Karpas-422 (cell line): Measurements from ENCODE around the gene PDCD11. TPM values are rescaled to one million over a fixed set of nuclear protein-coding genes. Genes with fewer than 3 reads are reported as not detected.

Experiments used
- DNase-seq: peaks from one replicate; pipeline ENCODE4 v3.0.0-alpha.2; 2015
- H2AFZ ChIP-seq: fragments of 200-600 bp; sonication (generic); 2 replicates; pipeline ENCODE4 v1.6.1; 2014; ENCODE audit warnings: antibody characterized with exemption, low read length, mixed read lengths
- H3K27ac ChIP-seq: fragments of 200-600 bp; sonication (generic); 2 replicates; pipeline ENCODE4 v1.5.1; 2014; ENCODE audit warnings: mild to moderate bottlenecking, low read length, moderate library complexity
- H3K27me3 ChIP-seq: fragments of 200-600 bp; sonication (generic); 2 replicates; pipeline ENCODE4 v1.6.1; 2014; ENCODE audit warnings: low read length, mixed read lengths
- H3K36me3 ChIP-seq: fragments of 200-600 bp; sonication (generic); 2 replicates; pipeline ENCODE4 v1.6.1; 2014; ENCODE audit warnings: low read length, mixed read lengths; ENCODE audit not compliant: insufficient read depth
- H3K4me1 ChIP-seq: fragments of 200-600 bp; sonication (generic); 2 replicates; pipeline ENCODE4 v1.6.1; 2014; ENCODE audit warnings: mild to moderate bottlenecking, low read length, mixed read lengths
- H3K4me2 ChIP-seq: fragments of 200-600 bp; sonication (generic); 2 replicates; pipeline ENCODE4 v1.6.1; 2014; ENCODE audit warnings: low read length, low read depth, mild to moderate bottlenecking; ENCODE audit not compliant: poor library complexity, severe bottlenecking
- H3K4me3 ChIP-seq: fragments of 200-600 bp; sonication (generic); 2 replicates; pipeline ENCODE4 v1.5.1; 2014; ENCODE audit warnings: mild to moderate bottlenecking, antibody characterized with exemption, low read length, mixed read lengths
- H3K79me2 ChIP-seq: fragments of 200-600 bp; sonication (generic); 2 replicates; pipeline ENCODE4 v1.6.1; 2014; ENCODE audit warnings: mild to moderate bottlenecking, low read length, mixed read lengths
- H3K9ac ChIP-seq: fragments of 200-600 bp; sonication (generic); 2 replicates; pipeline ENCODE4 v1.6.0; 2014; ENCODE audit warnings: low read length
- H3K9me2 ChIP-seq: fragments of 200-600 bp; sonication (generic), shearing (Covaris generic); replicated peaks from 2 replicates; pipeline ENCODE4 v1.6.0; 2014; ENCODE audit warnings: mild to moderate bottlenecking, low read length, moderate library complexity; ENCODE audit not compliant: insufficient read depth
- H3K9me3 ChIP-seq: fragments of 300-700, 200-600 bp; sonication (generic); 2 replicates; pipeline ENCODE4 v1.6.1; 2014; ENCODE audit warnings: low read length, mixed read lengths
- H4K20me1 ChIP-seq: fragments of 200-600 bp; sonication (generic); 2 replicates; pipeline ENCODE4 v1.6.1; 2014; ENCODE audit warnings: mild to moderate bottlenecking, antibody characterized with exemption, low read length, low read depth; ENCODE audit not compliant: insufficient read depth
- total RNA-seq: library from RNA; depleted of rRNA; stranded (reverse); fragments of >200 nt; shearing (Covaris generic); gene quantifications from 2 replicates; pipeline ENCODE4 v1.2.3, GENCODE V29; 2014; ENCODE audit warnings: low replicate concordance; rRNA removed

The PDCD11 gene
- total RNA-seq, 1 experiment from 2014 or later, result 28.9 TPM

DNA sequence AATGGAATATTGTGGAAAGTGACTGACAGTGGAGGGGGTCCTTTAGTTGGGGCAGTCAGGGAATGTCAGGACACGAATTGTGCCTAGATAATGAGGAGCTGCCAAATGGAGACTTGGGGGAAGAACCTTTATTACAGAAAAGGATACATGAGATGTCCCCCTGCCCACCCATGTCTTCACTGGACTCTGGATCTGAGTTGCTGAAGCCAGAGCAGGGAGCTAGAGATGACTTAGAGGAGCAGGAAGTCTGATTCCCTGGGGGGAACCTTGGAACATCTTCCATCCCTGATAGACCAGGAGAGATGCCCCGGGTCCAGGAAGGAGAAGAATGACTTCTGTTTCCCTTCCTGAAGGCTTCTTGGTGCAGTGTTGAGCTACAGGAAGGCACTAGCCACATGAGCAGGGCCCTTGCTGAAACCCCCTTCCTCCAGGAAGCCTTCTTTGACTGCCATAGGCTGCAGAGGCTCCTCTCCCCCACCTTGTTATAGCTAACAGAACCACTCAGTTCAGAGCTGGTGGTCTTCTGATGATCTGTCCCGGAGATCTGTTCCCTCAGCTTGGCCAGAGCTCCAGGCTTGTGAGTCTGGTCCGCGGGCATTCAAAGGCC, 96.3 kb downstream of the PDCD11 start:
- no peak overlapping the region for H3K27ac ChIP-seq
- H3K4me3 ChIP-seq, result peak overlapping the region; percentile 70; the same call in 1 of the 2 replicates
- H3K9me2 ChIP-seq, result no peaks in the 10 kb centered on the region
- no peak overlapping the region for H2AFZ ChIP-seq
- H3K9me3 ChIP-seq, result no peaks in the 10 kb centered on the region
- no peak for DNase-seq
- no peaks in the 10 kb centered on the region; the same call in 1 of the 2 replicates for H3K27me3 ChIP-seq
- no peaks in the 10 kb centered on the region for H3K79me2 ChIP-seq
- no peak overlapping the region for H3K9ac ChIP-seq
- peaks cover 5% of the 10 kb centered on the region; the same call in 1 of the 2 replicates for H4K20me1 ChIP-seq
- peaks cover 18% of the 10 kb centered on the region for H3K4me1 ChIP-seq
- H3K36me3 ChIP-seq, result no peaks in the 10 kb centered on the region
- H3K4me2 ChIP-seq, result peak overlapping the region; percentile 82

DNA sequence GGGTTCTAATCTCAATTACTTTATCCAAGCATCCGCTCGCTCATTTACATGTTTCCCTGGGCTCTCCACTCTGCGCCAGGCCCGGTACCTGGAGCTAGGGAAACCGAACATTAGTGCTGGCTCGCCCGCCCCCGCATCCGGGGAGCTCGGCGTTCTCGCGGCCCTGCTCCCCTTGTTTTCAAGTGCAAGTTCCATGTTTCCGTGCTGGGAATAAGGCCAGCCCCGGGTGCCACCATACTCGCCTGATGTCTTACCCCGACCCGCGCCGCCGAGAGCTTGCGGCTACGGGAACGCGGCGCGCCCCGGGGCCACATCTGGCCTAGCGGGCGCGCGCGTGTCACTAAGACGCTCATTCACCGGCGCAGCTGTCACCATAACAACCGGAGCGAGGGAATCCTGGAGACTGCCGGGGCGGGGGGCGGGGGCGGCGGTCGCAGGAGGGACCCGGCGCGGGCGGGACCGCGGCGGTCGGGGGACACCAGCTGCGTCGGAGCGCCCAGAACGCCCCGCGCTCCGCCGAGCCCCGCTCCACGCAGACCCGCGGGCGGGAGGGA, 97.0 kb downstream of the PDCD11 start, which contains the start of gene NEURL1:
NEURL1 (plus strand) TSS at position 344 of the 554 bp plus-strand sequence. CDS start 683 bp downstream, outside the sequence.
- Histone ChIP-seq H3K9me2 (no peaks in the 10 kb centered on the region), H3K9me3 (no peaks in the 10 kb centered on the region), H3K79me2 (no peaks in the 10 kb centered on the region), H3K27ac (no peak within 1 kb of the TSS), H3K4me1 (peaks cover 18% of the 10 kb centered on the region), H3K36me3 (no peaks in the 10 kb centered on the region), H3K9ac (peak within 1 kb of the TSS; percentile 56), H3K4me2 (peak within 1 kb of the TSS; percentile 82), H4K20me1 (peaks cover 5% of the 10 kb centered on the region; the same call in 1 of the 2 replicates), H3K4me3 (peak within 1 kb of the TSS; percentile 70), H2AFZ (peak within 1 kb of the TSS; percentile 34; the same call in 1 of the 2 replicates), H3K27me3 (no peaks in the 10 kb centered on the region; the same call in 1 of the 2 replicates)
- peak; percentile 63 for DNase-seq

DNA sequence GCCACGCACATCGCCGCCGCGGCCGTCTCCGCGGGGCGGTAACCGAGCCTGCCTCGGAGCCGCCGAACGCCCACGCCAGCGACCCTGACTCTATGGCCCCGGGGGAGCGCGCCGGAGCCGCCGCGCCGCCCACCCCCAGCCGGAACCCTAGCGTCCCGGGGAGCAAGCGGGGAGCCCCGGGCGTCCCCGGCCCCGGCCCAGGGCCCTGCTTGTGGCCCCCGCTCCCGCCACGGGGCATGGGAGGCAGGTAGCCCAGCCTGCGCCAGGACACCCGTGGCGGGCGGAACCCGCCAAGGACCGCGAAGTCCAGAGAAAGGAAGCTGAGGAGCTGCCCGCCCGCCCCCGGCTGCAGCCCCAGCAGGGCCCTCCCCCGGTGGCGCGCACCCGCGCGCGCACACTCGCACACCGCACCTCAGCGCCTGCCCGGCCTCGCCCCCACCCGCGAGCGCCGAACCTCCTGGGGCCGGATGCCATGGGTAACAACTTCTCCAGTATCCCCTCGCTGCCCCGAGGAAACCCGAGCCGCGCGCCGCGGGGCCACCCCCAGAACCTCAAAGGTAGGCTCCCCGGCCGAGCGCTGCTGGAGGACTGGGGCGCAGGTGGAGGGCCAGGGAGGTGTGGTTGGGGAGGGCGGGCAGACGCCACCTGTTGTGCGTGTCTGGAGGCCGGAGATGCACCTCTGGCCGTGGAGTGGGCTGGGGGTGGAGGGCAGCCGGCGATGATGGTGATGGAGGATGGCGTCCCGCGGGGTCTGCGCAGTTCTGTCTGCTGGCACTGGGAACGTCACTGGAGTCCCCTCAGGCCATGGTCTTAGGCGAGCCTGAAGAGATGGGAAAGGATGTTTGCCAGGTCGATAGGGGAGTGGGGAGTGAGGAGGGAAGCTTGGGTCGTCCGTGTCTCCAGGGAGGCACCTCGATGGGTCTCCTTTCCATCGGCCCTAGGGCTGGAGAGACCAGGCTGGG, 97.8 kb downstream of the PDCD11 start:
- Histone ChIP-seq H3K36me3 (no peaks in the 10 kb centered on the region), H3K9me2 (no peaks in the 10 kb centered on the region), H2AFZ (peak overlapping the region; percentile 34; the same call in 1 of the 2 replicates), H3K27ac (no peak overlapping the region), H3K27me3 (no peaks in the 10 kb centered on the region; the same call in 1 of the 2 replicates), H3K4me2 (peak overlapping the region; percentile 82), H3K9ac (peak overlapping the region; percentile 56), H3K4me3 (peak overlapping the region; percentile 70), H3K4me1 (peaks cover 18% of the 10 kb centered on the region), H4K20me1 (peaks cover 5% of the 10 kb centered on the region; the same call in 1 of the 2 replicates), H3K9me3 (no peaks in the 10 kb centered on the region), H3K79me2 (no peaks in the 10 kb centered on the region)
- peak; percentile 64 for DNase-seq

DNA sequence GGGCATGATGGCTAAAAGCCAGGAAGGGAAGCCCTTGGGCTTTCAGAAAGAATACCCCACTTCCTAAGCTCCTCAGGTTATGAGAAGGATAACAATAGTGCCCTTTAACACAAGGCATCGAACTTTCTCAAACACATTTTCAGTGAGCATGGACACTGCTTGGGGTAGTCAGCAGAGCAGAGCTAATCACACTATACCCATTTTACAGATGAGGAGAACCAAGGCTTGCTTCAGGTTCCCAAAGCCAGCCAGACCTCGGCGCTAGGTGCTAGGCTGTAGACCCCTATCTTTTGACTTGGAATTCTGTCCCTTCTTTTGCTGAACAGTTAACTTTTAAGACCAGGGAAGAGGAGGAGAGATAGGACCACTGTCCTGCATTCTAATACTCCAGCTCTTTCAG, 98.9 kb downstream of the PDCD11 start:
- Histone ChIP-seq H3K36me3 (no peaks in the 10 kb centered on the region), H3K9me2 (no peaks in the 10 kb centered on the region), H3K27me3 (no peaks in the 10 kb centered on the region; the same call in 1 of the 2 replicates), H3K9me3 (no peaks in the 10 kb centered on the region), H3K79me2 (no peaks in the 10 kb centered on the region), H4K20me1 (peaks cover 5% of the 10 kb centered on the region; the same call in 1 of the 2 replicates), H3K4me2 (no peak overlapping the region), H2AFZ (no peak overlapping the region), H3K4me1 (peaks cover 17% of the 10 kb centered on the region), H3K4me3 (no peak overlapping the region), H3K9ac (no peak overlapping the region), H3K27ac (no peak overlapping the region)
- DNase-seq, result no peak

Other genes starting within 250 kb of the PDCD11 start
- 45.5 and 88.3 TPM in 2 replicates for gene NT5C2, start 203.4 kb upstream of the PDCD11 start, total RNA-seq
- not detected in 2 replicates for gene RPEL1, start 150.7 kb upstream of the PDCD11 start, total RNA-seq
- not detected in 2 replicates for gene INA, start 119.5 kb upstream of the PDCD11 start, total RNA-seq
- gene PCGF6, start 45.5 kb upstream of the PDCD11 start, total RNA-seq, result 7.6 and 10.7 TPM in 2 replicates
- gene TAF5, start 28.6 kb upstream of the PDCD11 start, total RNA-seq, result 5.7 and 6.0 TPM in 2 replicates
- 63.3 and 315 TPM in 2 replicates for gene ATP5MK, start 151 bp upstream of the PDCD11 start, total RNA-seq
- 2.6 TPM in 1 of 2 replicates, not detected in the other for gene CALHM2, start 55.7 kb downstream of the PDCD11 start, total RNA-seq
- gene CALHM1, start 62.3 kb downstream of the PDCD11 start, total RNA-seq, result 0.30 and 0.61 TPM in 2 replicates
- gene CALHM3, start 82.6 kb downstream of the PDCD11 start, total RNA-seq, result 0.30 and 0.61 TPM in 2 replicates
- gene NEURL1, start 97.1 kb downstream of the PDCD11 start, total RNA-seq, result 0.04 TPM in 1 of 2 replicates, not detected in the other